Thoracic aorta (tissue), 2 donors: ENCODE results near the gene MCFD2. TPM values are rescaled to one million over a fixed set of nuclear protein-coding genes. Genes with fewer than 3 reads are reported as not detected.
A peak's percentile ranks its signal among the peaks of the same experiment; 100 is the strongest.

Experiments
- ATAC-seq: fragments of 150-250 bp; one replicate; pipeline ENCODE4 v1.8.0; 2017; ENCODE audit warnings: low read depth; ENCODE audit not compliant: insufficient number of reproducible peaks, low FRiP score
- DNase-seq: peaks from one replicate; pipeline ENCODE4 v3.0.0-alpha.2; 2020; ENCODE audit warnings: low spot score
- H3K27ac ChIP-seq, 2 donors: fragments of 200-600 bp; sonication (generic); 1 replicate in 1 of 2; 2 replicates in 1 of 2; pipeline ENCODE4 v1.5.1; 2016; ENCODE audit warnings: mild to moderate bottlenecking in 2 of 2, moderate library complexity in 2 of 2
- H3K27me3 ChIP-seq: fragments of 200-600 bp; sonication (generic); replicated peaks from 2 replicates; pipeline ENCODE4 v1.6.0; 2016; ENCODE audit warnings: mild to moderate bottlenecking; ENCODE audit not compliant: insufficient read depth
- H3K36me3 ChIP-seq: fragments of 200-600 bp; sonication (generic); one replicate; pipeline ENCODE4 v1.5.1; 2016
- H3K4me1 ChIP-seq, 2 donors: fragments of 200-600 bp; sonication (generic); 1 replicate in 1 of 2; 2 replicates in 1 of 2; pipeline versions ENCODE4 v1.5.1 to v1.6.0; 2016; ENCODE audit warnings: low read depth in 2 of 2, mild to moderate bottlenecking in 1 of 2; ENCODE audit not compliant: control insufficient read depth in 1 of 2
- H3K4me3 ChIP-seq: fragments of 200-600 bp; sonication (generic); 2 replicates; pipeline ENCODE4 v1.5.1; 2016; ENCODE audit warnings: mild to moderate bottlenecking
- H3K9me3 ChIP-seq: fragments of 200-600 bp; sonication (generic); 2 replicates; pipeline ENCODE4 v1.5.1; 2016
- CTCF ChIP-seq: fragments of 200-600 bp; sonication (generic); IDR thresholded peaks from one replicate; pipeline ENCODE4 v1.5.1; 2019; ENCODE audit warnings: antibody characterized with exemption
- total RNA-seq, 2 donors: library from RNA; depleted of rRNA; stranded (reverse); fragments of >200 nt; gene quantifications; one replicate each; pipeline versions ENCODE4 v1.1.0 to v1.2.3, GENCODE V29; 2016

The MCFD2 gene
- total RNA-seq, 2 donors from 2014 or later = 79.9 to 127 TPM

- ATAC-seq (no peak), DNase-seq (no peak)
- Histone ChIP-seq H3K4me3 (no peak overlapping the region), H3K36me3 (no peaks in the 10 kb centered on the region), H3K27me3 (no peaks in the 10 kb centered on the region), H3K9me3 (no peaks in the 10 kb centered on the region), H3K4me1 (peaks cover 37 to 72% of the 10 kb centered on the region in 2 donors), H3K27ac (peak overlapping the region; percentile 77 to 78)
- TF ChIP-seq CTCF = no peak
Observed at GRCh38 chr2:46854260-46854659, 61.3 kb downstream of the MCFD2 start.

- Histone ChIP-seq H3K27ac (no peak overlapping the region), H3K36me3 (no peaks in the 10 kb centered on the region), H3K4me3 (no peak overlapping the region), H3K9me3 (no peaks in the 10 kb centered on the region), H3K4me1 (peaks cover 51 to 72% of the 10 kb centered on the region in 2 donors), H3K27me3 (no peaks in the 10 kb centered on the region)
- no peak for TF ChIP-seq CTCF
- no peak for DNase-seq
- no peak for ATAC-seq
Observed at GRCh38 chr2:46852598-46852997, 63.0 kb downstream of the MCFD2 start.

- no peak for TF ChIP-seq CTCF
- Histone ChIP-seq H3K4me1 (peaks cover 53 to 76% of the 10 kb centered on the region in 2 donors), H3K9me3 (no peaks in the 10 kb centered on the region), H3K4me3 (no peak overlapping the region), H3K36me3 (no peaks in the 10 kb centered on the region), H3K27ac (no peak overlapping the region), H3K27me3 (no peaks in the 10 kb centered on the region)
- ATAC-seq (no peak), DNase-seq (no peak)
Observed at GRCh38 chr2:46852124-46852523, 63.5 kb downstream of the MCFD2 start.

Other genes starting within 250 kb of the MCFD2 start
- 10 to 100 TPM; 31.5 to 59.8 TPM for gene SOCS5, start 216.5 kb downstream of the MCFD2 start, total RNA-seq
- gene TTC7A, start 25.4 kb upstream of the MCFD2 start, total RNA-seq = 10 to 100 TPM; 39.3 to 45.7 TPM
- not detected for gene STPG4, start 239.5 kb upstream of the MCFD2 start, total RNA-seq